Measurements from ENCODE around the gene UTS2B.

GRCh38 chr3:191298846-191299245 lies 31.5 kb downstream of the UTS2B start:
- TF ChIP-seq POLR2A (IDR thresholded peaks at IDR 0.05; ENCODE audit: low read depth, low read length) (no peak), POU2F2 (IDR thresholded peaks at IDR 0.05; ENCODE audit: low read depth, low read length) (no peak), TAF1 (IDR thresholded peaks at IDR 0.05; ENCODE audit: low read depth, low read length) (no peak)
